Fibroblast of villous mesenchyme (primary cell): ENCODE data around the gene SOS1. TPM values are rescaled to one million over a fixed set of nuclear protein-coding genes. Genes with fewer than 3 reads are reported as not detected.
"Not testable (repeated sequence)": the region's sequence is repeated elsewhere in the genome, so short reads cannot be mapped to it uniquely, and the experiment has no call there.

Source experiments
- DNase-seq: peaks from one replicate; pipeline ENCODE4 v3.0.0-alpha.2; 2010; ENCODE audit warnings: low read depth
- H3K4me3 ChIP-seq: 2 replicates; pipeline ENCODE4 v1.5.1; 2011; ENCODE audit warnings: low read depth, mild to moderate bottlenecking, low read length
- CTCF ChIP-seq: IDR thresholded peaks from 2 replicates; pipeline ENCODE4 v1.5.1; 2012; ENCODE audit warnings: low read depth, mild to moderate bottlenecking, low read length; ENCODE audit not compliant: insufficient read depth
- total RNA-seq: library from RNA; depleted of rRNA; stranded (reverse); fragments of >200 nt; gene quantifications from 2 replicates; pipeline ENCODE4 v1.2.3, GENCODE V29; 2012

Gene SOS1
- total RNA-seq, 1 donor, result 21.2 TPM

DNA sequence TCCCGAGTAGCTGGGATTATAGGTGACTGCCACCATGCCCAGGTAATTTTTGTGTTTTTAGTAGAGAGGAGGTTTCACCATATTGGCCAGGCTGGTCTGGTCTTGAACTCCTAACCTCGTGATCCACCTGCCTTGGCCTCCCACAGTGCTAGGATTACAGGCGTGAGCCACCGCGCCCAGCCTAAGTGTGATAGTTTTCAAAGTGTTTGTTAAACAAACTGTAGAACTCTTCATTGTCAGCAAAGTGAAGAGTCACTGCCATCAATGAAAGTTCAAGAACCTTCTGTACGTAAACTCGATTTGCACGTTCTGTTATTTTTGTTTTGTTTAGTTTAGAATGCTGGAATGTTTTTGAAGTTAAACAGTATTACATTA is 18.0 kb upstream of the SOS1 start:
- TF ChIP-seq CTCF, result no peak
- DNase-seq, result no peak

GRCh38 chr2:39138187-39138836 is 17.5 kb upstream of the SOS1 start:
- not testable (repeated sequence) for DNase-seq, H3K4me3 ChIP-seq

More for the DNA sequence above, 18.0 kb upstream of the SOS1 start:
- no peak overlapping the region for H3K4me3 ChIP-seq

- no peak for DNase-seq
- H3K4me3 ChIP-seq, result no peak overlapping the region
- TF ChIP-seq CTCF, result no peak
These were observed 15.9 kb upstream of the SOS1 start for GRCh38 chr2:39136799-39137198.

DNA sequence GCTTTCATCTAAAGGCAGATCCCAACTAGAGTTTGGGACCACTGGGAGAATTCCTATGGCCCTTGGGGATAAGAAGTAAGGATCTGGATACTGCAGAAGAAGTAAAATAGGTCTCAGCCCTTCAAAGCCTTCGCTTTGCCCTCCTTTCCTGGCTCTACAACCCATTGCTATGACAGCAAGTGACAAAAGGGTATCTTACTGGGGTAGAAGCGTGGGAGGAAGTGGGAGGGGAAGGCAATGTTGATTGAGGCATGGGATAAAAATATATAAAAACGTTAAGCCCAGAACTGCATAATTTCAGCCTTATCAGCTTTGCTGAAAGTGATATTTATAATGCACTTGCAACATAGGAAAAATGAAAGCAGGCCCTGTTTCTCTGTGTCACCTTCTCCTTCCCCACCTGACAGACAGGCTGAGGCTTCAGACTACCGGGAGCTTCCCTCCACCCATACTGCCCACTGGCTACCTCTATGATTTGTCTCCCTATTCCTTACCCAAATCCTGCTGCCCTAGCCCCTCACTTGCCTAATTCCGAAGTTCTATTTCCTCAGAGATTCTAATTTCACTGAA is 14.9 kb upstream of the SOS1 start:
- TF ChIP-seq CTCF, result no peak

DNA sequence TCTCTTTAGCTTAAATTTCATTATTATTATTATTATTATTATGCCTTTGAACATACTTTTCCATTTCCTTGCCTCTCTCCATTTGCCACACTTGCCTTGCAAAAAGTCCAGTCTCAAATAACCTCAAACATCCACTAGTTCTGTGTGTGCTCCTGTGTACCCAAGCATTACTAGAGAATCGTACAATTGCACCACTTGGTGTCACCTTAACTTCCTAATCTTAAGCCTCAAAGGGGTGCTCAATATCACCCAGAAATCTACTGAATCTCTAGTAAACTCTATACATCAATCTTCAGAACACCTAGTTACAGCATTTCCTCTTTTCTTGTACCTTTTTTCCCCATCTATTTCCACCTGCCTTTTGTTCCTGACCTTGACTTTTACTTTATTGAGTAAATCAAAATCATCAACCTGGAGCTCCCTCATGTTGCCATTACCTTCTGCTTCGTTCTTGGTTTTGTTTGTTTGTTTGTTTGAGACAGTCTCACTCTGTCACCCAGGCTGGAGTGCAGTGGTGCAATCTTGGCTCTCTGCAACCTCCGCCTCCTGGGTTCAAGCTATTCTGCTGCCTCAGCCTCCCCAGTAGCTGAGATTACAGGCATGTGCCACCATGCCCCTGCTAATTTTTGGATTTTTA is 12.5 kb upstream of the SOS1 start:
- no peak for TF ChIP-seq CTCF
- H3K4me3 ChIP-seq, result no peak overlapping the region
- DNase-seq, result no peak

More for the DNA sequence above, 14.9 kb upstream of the SOS1 start:
- no peak overlapping the region for H3K4me3 ChIP-seq
- DNase-seq, result no peak

- DNase-seq, result peak; percentile 60
- no peak overlapping the region for H3K4me3 ChIP-seq
- TF ChIP-seq CTCF, result no peak
These were observed 8.1 kb upstream of the SOS1 start for GRCh38 chr2:39128919-39129391.

DNA sequence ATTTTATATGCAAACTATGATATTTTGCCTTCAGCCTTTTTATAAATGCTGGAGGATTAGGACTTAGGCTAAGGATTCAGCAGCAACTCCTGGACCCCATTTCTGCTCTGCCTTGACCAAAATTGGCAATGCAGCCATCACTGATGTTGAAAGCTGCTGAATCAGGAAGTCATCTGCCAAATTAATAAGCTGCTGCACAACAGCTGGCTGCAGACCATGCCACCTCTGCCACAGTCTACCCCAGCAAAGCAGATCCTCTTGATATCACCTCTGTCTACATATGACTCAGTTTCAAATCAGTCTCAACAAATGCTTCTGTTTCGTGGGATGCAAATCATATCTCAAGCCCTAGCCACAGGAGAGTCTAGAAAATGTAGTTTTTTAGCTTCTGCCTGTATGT is 7.1 kb upstream of the SOS1 start:
- peak; percentile 50 for DNase-seq
- TF ChIP-seq CTCF, result no peak
- H3K4me3 ChIP-seq, result no peak overlapping the region
